Stimulated activated CD8-positive, alpha-beta memory T cell treated with anti-CD3 and anti-CD28 coated beads, Interleukin-15, amount 100 ng/mL, for 4 hours (primary cell): ENCODE results near the gene FOXP1.

Experiments
- DNase-seq, 2 donors: peaks; one replicate each; pipeline ENCODE4 v3.0.0-alpha.2; 2020; ENCODE audit warnings: low read depth in 2 of 2

Gene FOXP1

GRCh38 chr3:71265365-71265915 is 318.1 kb downstream of the FOXP1 start:
- DNase-seq, result no peak

- no peak for DNase-seq
Measured at GRCh38 chr3:71264840-71265239, 318.7 kb downstream of the FOXP1 start.

- no peak for DNase-seq
Measured at GRCh38 chr3:71262364-71263265, 320.9 kb downstream of the FOXP1 start.

- DNase-seq, result no peak
Measured at GRCh38 chr3:71260782-71261181, 322.7 kb downstream of the FOXP1 start.

- DNase-seq, result no peak
Measured at GRCh38 chr3:71258526-71258925, 325.0 kb downstream of the FOXP1 start.

- DNase-seq, result no peak
Measured at GRCh38 chr3:71258116-71258515, 325.4 kb downstream of the FOXP1 start.

GRCh38 chr3:71255498-71255897 is 328.0 kb downstream of the FOXP1 start:
- no peak for DNase-seq

GRCh38 chr3:71254281-71255057 is 329.1 kb downstream of the FOXP1 start:
- no peak for DNase-seq

- DNase-seq, result no peak
Measured at GRCh38 chr3:71253169-71253568, 330.4 kb downstream of the FOXP1 start.

GRCh38 chr3:71252466-71252865 is 331.1 kb downstream of the FOXP1 start:
- DNase-seq, result no peak

GRCh38 chr3:71251156-71251775 is 332.3 kb downstream of the FOXP1 start:
- DNase-seq, result no peak

- no peak for DNase-seq
Measured at GRCh38 chr3:71250026-71250425, 333.5 kb downstream of the FOXP1 start.

GRCh38 chr3:71247958-71248335 is 335.6 kb downstream of the FOXP1 start:
- no peak for DNase-seq

GRCh38 chr3:71247221-71247957 is 336.1 kb downstream of the FOXP1 start:
- DNase-seq, result no peak

GRCh38 chr3:71245971-71246880 is 337.3 kb downstream of the FOXP1 start:
- DNase-seq, result no peak

GRCh38 chr3:71244826-71245488 is 338.6 kb downstream of the FOXP1 start:
- no peak for DNase-seq

- DNase-seq, result no peak
Measured at GRCh38 chr3:71244153-71244825, 339.2 kb downstream of the FOXP1 start.

GRCh38 chr3:71243229-71243628 is 340.3 kb downstream of the FOXP1 start:
- DNase-seq, result no peak

GRCh38 chr3:71241981-71242560 is 341.5 kb downstream of the FOXP1 start:
- DNase-seq, result no peak
